ENCODE results near the gene ITGA11. TPM values are rescaled to one million over a fixed set of nuclear protein-coding genes. Genes with fewer than 3 reads are reported as not detected.

The ITGA11 gene
- total and polyA plus RNA-seq, 8 donors = 0.19 to 4.1 (median 0.66) TPM

GRCh38 chr15:68396068-68396467, 35.9 kb downstream of the ITGA11 start:
- Histone ChIP-seq H3K4me1 (no peaks in the 10 kb centered on the region), H3K27me3 (no peaks in the 10 kb centered on the region), H3K27ac (no peak overlapping the region), H3K9me3 (no peaks in the 10 kb centered on the region), H3K36me3 (no peaks in the 10 kb centered on the region), H3K4me3 (no peak overlapping the region)
- DNase-seq (no peak), FAIRE-seq (no peak), ATAC-seq (no peak)
- 49 to 59% methylated on average over 1 of the region's 1 CpG for WGBS, 2 donors
- intact Hi-C loops (cut with DNase I) = no loop called here
- TF ChIP-seq CTCF (IDR thresholded peaks at IDR 0.05) = no peak

DNA sequence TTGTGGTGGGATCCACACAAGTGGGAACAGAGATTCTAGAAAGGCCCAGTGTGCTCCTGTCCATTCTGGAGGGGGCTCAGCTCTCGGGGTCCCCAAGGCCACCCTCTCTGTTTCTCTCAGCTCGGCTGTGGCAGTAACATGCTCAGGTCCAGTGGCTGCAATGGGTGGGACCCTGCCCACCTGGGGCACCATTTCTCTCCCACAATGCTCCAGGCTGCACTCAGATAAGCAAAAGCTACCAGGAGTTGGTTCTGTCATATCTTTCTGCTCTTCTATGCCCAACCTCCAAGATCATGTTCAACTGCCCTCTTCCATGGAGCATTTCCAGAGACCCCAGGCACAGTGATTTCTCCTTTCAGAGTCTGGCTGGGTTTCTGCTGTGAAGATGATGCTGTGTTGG, 40.8 kb downstream of the ITGA11 start:
- FAIRE-seq (no peak), DNase-seq (no peak), ATAC-seq (no peak)
- Histone ChIP-seq H3K9me3 (no peaks in the 10 kb centered on the region), H3K36me3 (no peaks in the 10 kb centered on the region), H3K4me3 (no peak overlapping the region), H3K4me1 (no peaks in the 10 kb centered on the region), H3K27ac (no peak overlapping the region), H3K27me3 (no peaks in the 10 kb centered on the region)
- TF ChIP-seq CTCF (IDR thresholded peaks at IDR 0.05) = no peak
- intact Hi-C loops (cut with DNase I) = no loop called here
- WGBS, 2 donors = 75 to 93% methylated on average over 2 of the region's 2 CpGs

GRCh38 chr15:68389936-68390817, 41.8 kb downstream of the ITGA11 start:
- no peak for FAIRE-seq
- no peak for TF ChIP-seq CTCF (IDR thresholded peaks at IDR 0.05)
- WGBS, 2 donors = 67 to 69% methylated on average over 15 of the region's 15 CpGs
- H3K27me3 ChIP-seq = no peaks in the 10 kb centered on the region
- H3K4me1 ChIP-seq = no peaks in the 10 kb centered on the region
- no peak for DNase-seq
- H3K9me3 ChIP-seq = no peaks in the 10 kb centered on the region
- H3K4me3 ChIP-seq = no peak overlapping the region
- ATAC-seq = no peak
- intact Hi-C loops (cut with DNase I) = loop anchor here in 2 of 3 donors (5.0 to 10.0 kb wide), 3 partner anchors 85 to 135 kb away; no protein-coding TSS in a partner anchor
- no peaks in the 10 kb centered on the region for H3K36me3 ChIP-seq
- no peak overlapping the region for H3K27ac ChIP-seq

DNA sequence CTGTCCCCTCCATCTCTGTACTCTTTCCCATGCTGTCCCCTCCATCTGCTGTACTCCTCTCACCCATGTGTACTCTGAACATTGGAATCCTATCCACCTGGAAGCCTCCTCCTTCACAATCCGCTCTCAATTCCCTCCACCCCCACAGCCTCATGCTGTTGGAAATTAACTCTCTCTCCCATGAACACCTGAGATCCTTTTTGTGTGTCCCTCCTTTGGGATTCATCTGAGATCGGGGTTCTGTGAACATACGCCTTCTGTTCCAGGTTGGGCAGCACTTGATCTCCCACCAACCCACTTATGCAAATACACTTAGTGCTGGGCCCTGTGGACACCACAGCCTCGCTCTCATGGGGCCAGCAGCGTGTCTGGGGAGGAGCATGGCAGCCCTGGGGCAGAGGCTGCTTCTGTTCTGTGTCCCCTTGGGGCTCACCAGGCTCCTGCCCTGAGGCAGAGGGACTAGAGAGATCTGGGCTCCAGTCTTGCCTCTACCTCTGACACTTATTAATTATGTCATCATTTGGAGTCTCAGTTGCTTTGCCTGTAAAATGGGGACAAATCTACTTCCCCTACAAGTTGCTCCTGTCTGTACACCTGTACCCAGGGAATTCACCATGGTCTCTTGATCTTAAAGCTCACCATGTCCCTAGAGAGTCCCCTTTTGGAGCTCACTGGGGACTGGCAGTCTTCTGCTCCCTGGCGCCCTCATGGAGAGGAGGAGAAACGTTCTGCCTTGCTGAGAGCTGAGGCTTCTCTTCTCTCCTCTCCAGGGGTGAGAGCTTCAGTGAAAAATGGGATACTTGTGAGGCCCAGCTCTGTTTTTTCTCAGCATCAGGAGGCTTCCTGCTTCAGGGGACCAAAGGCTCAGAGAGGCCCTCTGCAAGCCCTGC, 42.7 kb downstream of the ITGA11 start:
- no peak for FAIRE-seq
- ATAC-seq = no peak
- H3K27me3 ChIP-seq = no peaks in the 10 kb centered on the region
- intact Hi-C loops (cut with DNase I) = loop anchor here in 2 of 3 donors (5.0 to 10.0 kb wide), 3 partner anchors 84 to 134 kb away; no protein-coding TSS in a partner anchor
- WGBS, 2 donors = 69% methylated on average over 7 of the region's 7 CpGs
- H3K36me3 ChIP-seq = no peaks in the 10 kb centered on the region
- H3K27ac ChIP-seq = no peak overlapping the region
- no peaks in the 10 kb centered on the region for H3K4me1 ChIP-seq
- no peaks in the 10 kb centered on the region for H3K9me3 ChIP-seq
- DNase-seq = no peak
- TF ChIP-seq CTCF (IDR thresholded peaks at IDR 0.05) = no peak
- H3K4me3 ChIP-seq = no peak overlapping the region
